Measurements from ENCODE around the gene FOXN1. TPM values are rescaled to one million over a fixed set of nuclear protein-coding genes. Genes with fewer than 3 reads are reported as not detected.

Gene FOXN1
- total and polyA plus RNA-seq, 10 of the 15 experiments (the other 5 are each of a cell fraction or from before 2014, with no cell fraction given), result not detected

DNA sequence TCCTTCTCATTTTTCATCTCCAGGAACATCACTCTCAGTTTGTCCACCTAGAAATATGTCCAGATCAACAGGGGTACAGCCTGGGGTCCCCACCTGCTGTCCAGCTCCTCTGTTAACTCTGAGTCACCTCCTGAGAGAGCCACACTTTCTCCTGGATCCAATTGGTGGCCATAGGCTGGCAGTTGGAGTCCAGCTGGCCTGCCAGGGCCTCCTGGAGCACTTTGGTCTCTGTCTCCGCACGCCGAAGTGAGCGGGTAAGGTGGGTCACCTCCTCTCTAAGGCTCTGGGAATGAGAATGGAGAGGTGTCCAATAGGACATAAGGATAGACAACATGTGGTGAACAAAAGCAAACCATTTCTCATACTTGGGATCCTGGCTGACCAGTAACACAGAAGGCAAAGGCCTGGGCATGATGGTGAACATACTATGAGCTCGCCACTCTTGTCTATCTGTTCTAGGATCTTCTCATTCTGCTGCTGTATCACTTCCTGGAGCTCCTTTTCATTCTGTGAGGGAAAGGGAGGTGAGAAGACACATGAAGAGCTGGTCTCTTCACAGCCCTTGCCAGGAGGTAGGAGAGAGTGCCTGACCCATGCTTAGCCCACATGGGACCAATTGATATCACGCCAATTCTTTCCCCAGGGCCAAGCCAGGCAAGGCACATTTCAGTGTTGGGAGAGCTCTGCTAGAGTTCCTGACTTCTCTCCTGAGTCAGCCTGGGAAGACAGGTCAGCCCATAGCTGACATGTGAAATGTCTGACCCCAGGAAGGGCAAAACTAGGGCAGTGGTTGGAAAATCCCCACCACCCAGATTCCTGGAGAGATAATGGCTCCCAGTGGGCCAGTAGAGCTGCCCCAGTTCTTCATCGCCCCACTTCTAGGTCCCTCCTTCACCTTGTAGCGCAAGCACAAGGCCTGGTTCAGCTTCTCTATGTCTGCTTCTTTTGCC is 72.4 kb downstream of the FOXN1 start (continued):
- TF ChIP-seq CUX1 (IDR thresholded peaks at IDR 0.05; ENCODE audit: insufficient replicate concordance, low read depth, low read length), result no peak
- no peak for TF ChIP-seq CBX5 (IDR thresholded peaks at IDR 0.05; ENCODE audit: low read depth)
- TF ChIP-seq, protein P1, sequence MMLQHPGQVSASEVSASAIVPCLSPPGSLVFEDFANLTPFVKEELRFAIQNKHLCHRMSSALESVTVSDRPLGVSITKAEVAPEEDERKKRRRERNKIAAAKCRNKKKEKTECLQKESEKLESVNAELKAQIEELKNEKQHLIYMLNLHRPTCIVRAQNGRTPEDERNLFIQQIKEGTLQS (IDR thresholded peaks at IDR 0.05; ENCODE audit: borderline replicate concordance, extremely low read depth, low read depth, low read length), result no peak
- TF ChIP-seq, protein P2, sequence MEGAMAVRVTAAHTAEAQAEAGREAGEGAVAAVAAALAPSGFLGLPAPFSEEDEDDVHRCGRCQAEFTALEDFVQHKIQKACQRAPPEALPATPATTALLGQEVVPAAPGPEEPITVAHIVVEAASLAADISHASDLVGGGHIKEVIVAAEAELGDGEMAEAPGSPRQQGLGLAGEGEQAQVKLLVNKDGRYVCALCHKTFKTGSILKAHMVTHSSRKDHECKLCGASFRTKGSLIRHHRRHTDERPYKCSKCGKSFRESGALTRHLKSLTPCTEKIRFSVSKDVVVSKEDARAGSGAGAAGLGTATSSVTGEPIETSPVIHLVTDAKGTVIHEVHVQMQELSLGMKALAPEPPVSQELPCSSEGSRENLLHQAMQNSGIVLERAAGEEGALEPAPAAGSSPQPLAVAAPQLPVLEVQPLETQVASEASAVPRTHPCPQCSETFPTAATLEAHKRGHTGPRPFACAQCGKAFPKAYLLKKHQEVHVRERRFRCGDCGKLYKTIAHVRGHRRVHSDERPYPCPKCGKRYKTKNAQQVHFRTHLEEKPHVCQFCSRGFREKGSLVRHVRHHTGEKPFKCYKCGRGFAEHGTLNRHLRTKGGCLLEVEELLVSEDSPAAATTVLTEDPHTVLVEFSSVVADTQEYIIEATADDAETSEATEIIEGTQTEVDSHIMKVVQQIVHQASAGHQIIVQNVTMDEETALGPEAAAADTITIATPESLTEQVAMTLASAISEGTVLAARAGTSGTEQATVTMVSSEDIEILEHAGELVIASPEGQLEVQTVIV (IDR thresholded peaks at IDR 0.05; ENCODE audit: borderline replicate concordance, partially characterized antibody), result no peak
- no peak for TF ChIP-seq LARP7 (IDR thresholded peaks at IDR 0.05)
- no peak for TF ChIP-seq BCLAF1 (IDR thresholded peaks at IDR 0.05)

Data from GM12878 (cell line).